Activated CD8-positive, alpha-beta memory T cell treated with anti-CD3 and anti-CD28 coated beads for 36 hours (primary cell): ENCODE measurements around the gene SYTL3. TPM values are rescaled to one million over a fixed set of nuclear protein-coding genes. Genes with fewer than 3 reads are reported as not detected.
"Not testable (repeated sequence)": the region's sequence is repeated elsewhere in the genome, so short reads cannot be mapped to it uniquely, and the experiment has no call there.

Experiments
- CTCF ChIA-PET: fragments of 350-600 bp; sonication (Branson Sonifier 250); formaldehyde crosslinking; loops from one replicate; lab custom pipeline; 2021; ENCODE audit warnings: antibody characterized with exemption; lab: Charles Lee
- POLR2A ChIA-PET: fragments of 350-600 bp; sonication (Branson Sonifier 250); formaldehyde crosslinking; loops from one replicate; lab custom pipeline; 2021; ENCODE audit warnings: antibody characterized with exemption; lab: Charles Lee
- total RNA-seq, 2 experiments: library from RNA; stranded (reverse); gene quantifications; one replicate each; pipeline ENCODE4 v1.2.3, GENCODE V29; 2021

Gene SYTL3
- 100 to 1,000 TPM; 119 to 124 TPM for total RNA-seq

- ChIA-PET POLR2A (interaction anchor here (0.7 to 1.4 kb wide), 6 partner anchors 8 to 885 kb away, joined by 3 to 4 read pairs (median 4); no protein-coding TSS in a partner anchor), CTCF (interaction anchor here (0.6 to 1.5 kb wide), 3 partner anchors 41 to 364 kb away, joined by 3 to 6 read pairs (median 5); no protein-coding TSS in a partner anchor)
Measured at GRCh38 chr6:158649289-158650143, at the start of gene SYTL3. SYTL3 (plus strand) TSS chr6:158650054; CDS start chr6:158663269, 13,215 bp downstream.

GRCh38 chr6:158603261-158604047 lies 46.4 kb upstream of the SYTL3 start:
- ChIA-PET POLR2A (interaction anchor here (0.5 kb wide), 1 partner anchor 272 kb away, joined by 4 read pairs; no protein-coding TSS in a partner anchor), CTCF (interaction anchor here (0.7 to 2.5 kb wide), 5 partner anchors 173 to 535 kb away, joined by 3 to 8 read pairs (median 3); no protein-coding TSS in a partner anchor)

- POLR2A ChIA-PET, result no interaction called here
- CTCF ChIA-PET, result interaction anchor here (0.7 to 2.5 kb wide), 3 partner anchors 174 to 390 kb away, joined by 3 to 8 read pairs (median 6); no protein-coding TSS in a partner anchor
Measured at GRCh38 chr6:158604048-158604406, 45.8 kb upstream of the SYTL3 start.

- POLR2A ChIA-PET, result no interaction called here
- CTCF ChIA-PET, result interaction anchor here (1.3 to 2.5 kb wide), 2 partner anchors 384 to 391 kb away, joined by 4 to 8 read pairs; no protein-coding TSS in a partner anchor
Measured at GRCh38 chr6:158605266-158605878, 44.5 kb upstream of the SYTL3 start.

GRCh38 chr6:158606011-158606410 lies 43.8 kb upstream of the SYTL3 start:
- POLR2A ChIA-PET, result not testable (repeated sequence)
- CTCF ChIA-PET, result interaction anchor here (1.3 kb wide), 1 partner anchor 385 kb away, joined by 4 read pairs; no protein-coding TSS in a partner anchor

GRCh38 chr6:158606935-158607334 lies 42.9 kb upstream of the SYTL3 start:
- ChIA-PET POLR2A (no interaction called here), CTCF (interaction anchor here (0.6 kb wide), 1 partner anchor 386 kb away, joined by 3 read pairs; no protein-coding TSS in a partner anchor)

GRCh38 chr6:158607411-158608170 lies 42.3 kb upstream of the SYTL3 start:
- ChIA-PET CTCF (interaction anchor here (0.6 kb wide), 1 partner anchor 386 kb away, joined by 3 read pairs; no protein-coding TSS in a partner anchor), POLR2A (no interaction called here)

GRCh38 chr6:158608221-158608620 lies 41.6 kb upstream of the SYTL3 start:
- ChIA-PET POLR2A (no interaction called here), CTCF (no interaction called here)

- CTCF ChIA-PET, result no interaction called here
- POLR2A ChIA-PET, result no interaction called here
Measured at GRCh38 chr6:158609455-158610155, 40.2 kb upstream of the SYTL3 start.

- POLR2A ChIA-PET, result no interaction called here
- CTCF ChIA-PET, result no interaction called here
Measured at GRCh38 chr6:158610319-158610968, 39.4 kb upstream of the SYTL3 start.

- ChIA-PET POLR2A (no interaction called here), CTCF (no interaction called here)
Measured at GRCh38 chr6:158611039-158611438, 38.8 kb upstream of the SYTL3 start.

GRCh38 chr6:158611541-158612370 lies 38.1 kb upstream of the SYTL3 start:
- POLR2A ChIA-PET, result no interaction called here
- CTCF ChIA-PET, result no interaction called here

- POLR2A ChIA-PET, CTCF ChIA-PET: not testable (repeated sequence)
Measured at GRCh38 chr6:158614606-158615005, 35.2 kb upstream of the SYTL3 start.

- POLR2A ChIA-PET, CTCF ChIA-PET: not testable (repeated sequence)
Measured at GRCh38 chr6:158618289-158618688, 31.6 kb upstream of the SYTL3 start.

- CTCF ChIA-PET, result interaction anchor here (0.6 kb wide), 1 partner anchor 71 kb away, joined by 3 read pairs; no protein-coding TSS in a partner anchor
- POLR2A ChIA-PET, result no interaction called here
Measured at GRCh38 chr6:158619922-158620801, 29.7 kb upstream of the SYTL3 start.
